ENCODE data around the gene ENDOD1.

ENDOD1 gene

GRCh38 chr11:95170294-95170693 is 80.6 kb downstream of the ENDOD1 start:
- H3K36me3 Mint-ChIP-seq = peaks cover 4 to 14% of the 10 kb centered on the region in 2 donors
- ATAC-seq (replicated peaks) (no peak), DNase-seq (no peak)
- no peak overlapping the region for H3K4me3 Mint-ChIP-seq
- no peak overlapping the region for H3K27ac Mint-ChIP-seq
- no peaks in the 10 kb centered on the region for H3K27me3 Mint-ChIP-seq
- H3K9me3 Mint-ChIP-seq = no peaks in the 10 kb centered on the region
- peaks cover 7 to 12% of the 10 kb centered on the region in 2 donors for H3K4me1 Mint-ChIP-seq

- H3K27ac Mint-ChIP-seq = no peak overlapping the region
- no peak for DNase-seq
- no peak overlapping the region for H3K4me3 Mint-ChIP-seq
- no peak for ATAC-seq (replicated peaks)
- no peaks in the 10 kb centered on the region for H3K27me3 Mint-ChIP-seq
- no peaks in the 10 kb centered on the region for H3K4me1 Mint-ChIP-seq
- no peaks in the 10 kb centered on the region for H3K9me3 Mint-ChIP-seq
- peaks cover 19 to 24% of the 10 kb centered on the region in 2 donors for H3K36me3 Mint-ChIP-seq
Measured at GRCh38 chr11:95175818-95176380, 86.3 kb downstream of the ENDOD1 start.
